Panc1 (cell line): ENCODE results near the gene ZNF557. TPM values are rescaled to one million over a fixed set of nuclear protein-coding genes. Genes with fewer than 3 reads are reported as not detected.

Source experiments
- ATAC-seq: fragments of 200-7000 bp; cut with Tn5 transposase; 2 replicates; pipeline ENCODE4 v1.9.1; 2020; ENCODE audit warnings: mild to moderate bottlenecking, moderate library complexity
- BruUV-seq: library from RNA; stranded (reverse); fragments of 400-500 nt; replicated peaks from 2 replicates; lab custom pipeline; 2021; lab: Mats Ljungman, UMichigan
- CTCF ChIA-PET: fragments of 300-600 bp; sonication (Branson Sonifier 250); formaldehyde crosslinking; loops from one replicate; lab custom pipeline; 2022; ENCODE audit warnings: antibody characterized with exemption; lab: Charles Lee
- POLR2A ChIA-PET: fragments of 300-600 bp; sonication (Branson Sonifier 250); formaldehyde crosslinking; loops from one replicate; lab custom pipeline; 2022; ENCODE audit warnings: antibody characterized with exemption; lab: Charles Lee
- DNase-seq: peaks from one replicate; pipeline ENCODE4 v3.0.0-alpha.2; 2010; ENCODE audit warnings: low read depth, low spot score
- H3K27ac ChIP-seq: 2 replicates; pipeline ENCODE4 v1.5.1; 2011; ENCODE audit warnings: mild to moderate bottlenecking, low read length, inconsistent platforms
- H3K27me3 ChIP-seq: fragments of 200-500 bp; sonication (Bioruptor generic); 2 replicates; pipeline ENCODE4 v1.6.0; 2014; ENCODE audit warnings: low read length, inconsistent platforms; ENCODE audit not compliant: control insufficient read depth, insufficient read depth
- H3K36me3 ChIP-seq: fragments of 200-500 bp; sonication (Bioruptor generic); 2 replicates; pipeline ENCODE4 v1.5.1; 2014; ENCODE audit warnings: inconsistent platforms, mild to moderate bottlenecking, low read length, moderate library complexity; ENCODE audit not compliant: control insufficient read depth, insufficient read depth
- H3K4me1 ChIP-seq: 2 replicates; pipeline ENCODE4 v1.5.1; 2011; ENCODE audit warnings: inconsistent platforms, mild to moderate bottlenecking, low read length, moderate library complexity; ENCODE audit not compliant: control insufficient read depth, insufficient read depth
- H3K4me3 ChIP-seq, 2 experiments: 2 replicates each; pipeline ENCODE4 v1.5.1; 2011 to 2012; ENCODE audit warnings: low read depth in 2 of 2, low read length in 2 of 2, mild to moderate bottlenecking in 2 of 2, inconsistent platforms in 1 of 2, moderate library complexity in 1 of 2
- H3K9me3 ChIP-seq: fragments of 200-500 bp; sonication (Bioruptor generic); 2 replicates; pipeline ENCODE4 v1.5.1; 2014; ENCODE audit warnings: low read depth, mild to moderate bottlenecking, inconsistent platforms, low read length, moderate library complexity; ENCODE audit not compliant: control insufficient read depth, insufficient read depth
- CTCF ChIP-seq: fragments of 450-650 bp; IDR thresholded peaks from 2 replicates; pipeline ENCODE4 v1.5.1; 2017; ENCODE audit warnings: mild to moderate bottlenecking
- POLR2AphosphoS5 ChIP-seq: IDR thresholded peaks from 2 replicates; pipeline ENCODE4 v1.6.1; 2012; ENCODE audit warnings: mild to moderate bottlenecking, low read depth, low read length, moderate library complexity
- REST ChIP-seq, 2 experiments: IDR thresholded peaks; 2 replicates each; pipeline ENCODE4 v1.6.1; 2011 to 2012; ENCODE audit warnings: low read depth in 2 of 2, control low read depth in 1 of 2, low read length in 1 of 2, mild to moderate bottlenecking in 1 of 2, moderate library complexity in 1 of 2; ENCODE audit not compliant: insufficient read depth in 1 of 2
- SIN3A ChIP-seq: IDR thresholded peaks from 2 replicates; pipeline ENCODE4 v1.6.1; 2012; ENCODE audit warnings: low read depth, mild to moderate bottlenecking, low read length, moderate library complexity, borderline replicate concordance; ENCODE audit not compliant: insufficient read depth
- TCF7L2 ChIP-seq: IDR thresholded peaks from 2 replicates; pipeline ENCODE4 v1.6.1; 2011; ENCODE audit warnings: mild to moderate bottlenecking, low read depth, low read length, inconsistent platforms
- in situ Hi-C: cut with HindIII; loops from 2 replicates; pipeline ENCODE4 v1.10.0; 2016; ENCODE audit warnings: low sequenced_read_pairs, low pct_unique_long_range_greater_than_20kb
- intact Hi-C: fragments of 100-400 bp; cut with micrococcal nuclease; formaldehyde crosslinking; loops from one replicate; pipeline ENCODE4 v1.10.0; 2022; ENCODE audit not compliant: unreplicated experiment
- total RNA-seq: library from RNA; stranded (reverse); gene quantifications from one replicate; pipeline ENCODE4 v1.2.1, GENCODE V29; 2021; ENCODE audit not compliant: unreplicated experiment

Gene ZNF557
- total RNA-seq, 1 experiment from 2014 or later = 7.6 TPM

GRCh38 chr19:7124782-7125181 is 55.3 kb downstream of the ZNF557 start:
- no peak overlapping the region for H3K27ac ChIP-seq
- H3K9me3 ChIP-seq = no peaks in the 10 kb centered on the region
- no peaks in the 10 kb centered on the region for H3K36me3 ChIP-seq
- no TSS peak for BruUV-seq
- DNase-seq (no peak), ATAC-seq (no peak)
- intact Hi-C loops = no loop called here
- H3K4me1 ChIP-seq = no peaks in the 10 kb centered on the region
- TF ChIP-seq TCF7L2 (no peak), REST (IDR thresholded peaks at IDR 0.05; ENCODE audit: insufficient read depth in 1 of 2, low read depth in 2 of 2, low read length in 1 of 2) (no peak)
- ChIA-PET CTCF (interaction anchor here (0.6 kb wide), 1 partner anchor 24 kb away, joined by 5 read pairs; no protein-coding TSS in a partner anchor), POLR2A (no interaction called here)
- no peak overlapping the region for H3K4me3 ChIP-seq
- in situ Hi-C loops = no loop called here
- no peaks in the 10 kb centered on the region for H3K27me3 ChIP-seq

- BruUV-seq = no TSS peak
- intact Hi-C loops (no loop called here), in situ Hi-C loops (no loop called here)
- H3K4me1 ChIP-seq = no peaks in the 10 kb centered on the region
- H3K36me3 ChIP-seq = no peaks in the 10 kb centered on the region
- no peak for TF ChIP-seq SIN3A
- no peak for TF ChIP-seq TCF7L2
- TF ChIP-seq CTCF = no peak
- no peak for TF ChIP-seq REST (IDR thresholded peaks at IDR 0.05; ENCODE audit: insufficient read depth in 1 of 2, low read depth in 2 of 2, low read length in 1 of 2)
- TF ChIP-seq POLR2AphosphoS5 = no peak
- H3K27me3 ChIP-seq = no peaks in the 10 kb centered on the region
- POLR2A ChIA-PET = no interaction called here
- H3K27ac ChIP-seq = no peak overlapping the region
- no peak for DNase-seq
- no peak overlapping the region for H3K4me3 ChIP-seq
- CTCF ChIA-PET = no interaction called here
- H3K9me3 ChIP-seq = no peaks in the 10 kb centered on the region
- ATAC-seq = no peak
Measured at GRCh38 chr19:7125221-7125620, 55.7 kb downstream of the ZNF557 start.
